GM15510 (cell line): ENCODE measurements around the gene GAS2L1.

Source experiments
- POLR2A ChIP-seq: IDR thresholded peaks from 3 replicates; pipeline ENCODE4 v1.6.1; 2011; ENCODE audit warnings: borderline replicate concordance; ENCODE audit not compliant: insufficient read length; ENCODE audit errors: extremely low read depth

Gene GAS2L1

GRCh38 chr22:29348956-29349355 is 42.5 kb downstream of the GAS2L1 start:
- no peak for TF ChIP-seq POLR2A

- TF ChIP-seq POLR2A: no peak
These were observed 44.6 kb downstream of the GAS2L1 start for GRCh38 chr22:29351042-29351441.

- TF ChIP-seq POLR2A: no peak
These were observed 45.4 kb downstream of the GAS2L1 start for GRCh38 chr22:29351891-29352290.

- TF ChIP-seq POLR2A: no peak
These were observed 46.3 kb downstream of the GAS2L1 start for GRCh38 chr22:29352778-29353177.

DNA sequence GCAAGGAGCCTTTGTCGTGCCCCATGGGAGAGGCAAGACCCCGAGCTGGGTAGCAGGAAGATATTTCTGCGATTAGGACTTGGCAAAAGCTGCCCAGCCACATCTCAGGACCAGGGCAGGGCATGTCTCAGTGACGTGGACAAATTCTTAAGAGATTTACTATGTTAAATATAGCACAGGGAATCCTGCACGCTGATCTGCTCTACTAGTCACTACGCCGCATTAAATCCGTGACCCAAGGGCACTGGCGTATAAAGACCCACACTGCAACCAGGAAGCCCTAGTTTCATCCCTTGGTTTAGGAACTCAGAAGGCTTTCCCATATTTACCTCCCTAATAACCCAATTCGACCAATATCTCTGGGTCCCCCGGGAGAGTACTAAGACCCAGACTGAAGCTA is 46.8 kb downstream of the GAS2L1 start:
- no peak for TF ChIP-seq POLR2A

- no peak for TF ChIP-seq POLR2A
These were observed 47.4 kb downstream of the GAS2L1 start for GRCh38 chr22:29353860-29354259.

- TF ChIP-seq POLR2A: no peak
These were observed 53.0 kb downstream of the GAS2L1 start for GRCh38 chr22:29359469-29359868.
